ENCODE data around the gene DMAC2.

The DMAC2 gene

DNA sequence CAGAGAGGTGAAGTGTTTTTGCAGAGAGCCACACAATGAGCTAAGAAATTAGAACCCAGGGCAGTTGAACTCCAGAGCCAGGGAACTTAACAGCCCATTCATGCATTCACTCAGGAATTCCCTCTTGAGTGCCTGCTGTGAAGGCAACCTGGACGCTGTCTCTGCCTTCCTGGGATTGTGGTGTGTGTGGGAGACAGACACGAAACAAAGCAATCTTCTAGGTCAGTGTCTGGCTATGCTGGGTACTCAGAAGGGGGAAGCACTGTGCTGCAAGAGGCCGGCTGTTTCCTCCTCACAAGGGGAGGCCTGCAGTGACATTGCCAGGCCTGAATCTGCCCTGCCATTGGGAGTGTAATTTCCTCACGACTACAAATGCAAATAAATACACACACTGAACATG, 32.4 kb downstream of the DMAC2 start:
- no peak overlapping the region for H2AK5ac ChIP-seq (ENCODE audit: low read length, severe bottlenecking)
- H2BK12ac ChIP-seq (ENCODE audit: low read length in 2 of 2): no peak overlapping the region
- H3K4ac ChIP-seq (ENCODE audit: low read depth in 1 of 2, low read length in 2 of 2): no peak overlapping the region
- no peak for DNase-seq
- H3K4me3 ChIP-seq (ENCODE audit: insufficient read depth in 1 of 2, low read depth in 1 of 2, low read length in 2 of 2): no peak overlapping the region
- no peak overlapping the region for H3K14ac ChIP-seq (ENCODE audit: low read length in 2 of 2)
- WGBS: 24% methylated on average over 4 of the region's 4 CpGs
- H2AFZ ChIP-seq (ENCODE audit: low read depth, low read length): no peak overlapping the region
- H3K36me3 ChIP-seq (ENCODE audit: control insufficient read depth in 1 of 2, insufficient read depth in 2 of 2, low read depth in 1 of 2, low read length in 2 of 2): peaks cover 23 to 24% of the 10 kb centered on the region in 2 experiments
- no peak overlapping the region for H4K8ac ChIP-seq (ENCODE audit: low read length)
- H2BK120ac ChIP-seq (ENCODE audit: low read depth, low read length): no peak overlapping the region
- peak overlapping the region; percentile 86 for H3K27ac ChIP-seq (ENCODE audit: low read length, poor library complexity, severe bottlenecking)
- H3K79me1 ChIP-seq (replicated peaks; ENCODE audit: low read length, poor library complexity, severe bottlenecking): peaks cover 15% of the 10 kb centered on the region
- H3K4me2 ChIP-seq (ENCODE audit: low read length, poor library complexity, severe bottlenecking): no peak overlapping the region
- no peak overlapping the region for H3K9ac ChIP-seq (ENCODE audit: low read length)
- peaks cover 20% of the 10 kb centered on the region for H3K4me1 ChIP-seq (ENCODE audit: control insufficient read depth, insufficient read depth, low read depth, low read length)
- H3K23ac ChIP-seq (ENCODE audit: low read length in 2 of 2): no peak overlapping the region
- no peaks in the 10 kb centered on the region for H3K9me3 ChIP-seq (ENCODE audit: control insufficient read depth, low read length)
- no peak overlapping the region for H2BK15ac ChIP-seq (ENCODE audit: low read depth, poor library complexity, severe bottlenecking)
- H3K27me3 ChIP-seq (ENCODE audit: control insufficient read depth in 1 of 2, insufficient read depth in 1 of 2, low read length in 2 of 2): no peaks in the 10 kb centered on the region
- no peak overlapping the region for H3K18ac ChIP-seq (ENCODE audit: low read depth in 1 of 2, low read length in 2 of 2)
- H2BK5ac ChIP-seq (ENCODE audit: low read depth, low read length, poor library complexity, severe bottlenecking): no peak overlapping the region
- H4K91ac ChIP-seq (ENCODE audit: low read length): no peak overlapping the region

DNA sequence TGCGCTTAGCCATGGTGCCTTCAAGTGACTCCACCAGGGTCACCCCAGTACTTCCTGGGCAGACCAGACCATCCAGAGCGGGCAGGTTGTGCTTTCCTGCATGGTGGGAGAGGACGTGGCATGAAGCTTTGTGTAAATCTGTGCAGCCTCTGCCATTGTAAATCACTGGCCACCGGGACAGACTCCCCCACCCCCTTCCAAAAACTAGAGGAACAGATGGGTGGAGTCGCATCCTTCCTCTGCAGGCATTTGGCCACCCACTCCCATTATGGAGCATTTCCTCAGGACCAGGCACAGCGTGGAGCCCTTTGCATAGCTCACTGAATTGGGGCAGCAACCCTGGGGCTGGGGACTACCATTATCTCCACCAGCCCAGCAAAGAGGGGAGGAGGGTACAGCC, 33.9 kb downstream of the DMAC2 start:
- 90% methylated on average over 6 of the region's 6 CpGs for WGBS
- Histone ChIP-seq H3K23ac (ENCODE audit: low read length in 2 of 2) (no peak overlapping the region), H3K79me1 (replicated peaks; ENCODE audit: low read length, poor library complexity, severe bottlenecking) (peaks cover 16% of the 10 kb centered on the region), H3K4me1 (ENCODE audit: control insufficient read depth, insufficient read depth, low read depth, low read length) (peaks cover 20% of the 10 kb centered on the region), H2AK5ac (ENCODE audit: low read length, severe bottlenecking) (peak overlapping the region; percentile 13), H4K8ac (ENCODE audit: low read length) (no peak overlapping the region), H3K18ac (ENCODE audit: low read depth in 1 of 2, low read length in 2 of 2) (no peak overlapping the region), H3K36me3 (ENCODE audit: control insufficient read depth in 1 of 2, insufficient read depth in 2 of 2, low read depth in 1 of 2, low read length in 2 of 2) (peaks cover 11% of the 10 kb centered on the region in 2 experiments), H3K4ac (ENCODE audit: low read depth in 1 of 2, low read length in 2 of 2) (no peak overlapping the region), H3K27ac (ENCODE audit: low read length, poor library complexity, severe bottlenecking) (no peak overlapping the region), H3K4me2 (ENCODE audit: low read length, poor library complexity, severe bottlenecking) (no peak overlapping the region), H2BK5ac (ENCODE audit: low read depth, low read length, poor library complexity, severe bottlenecking) (no peak overlapping the region), H3K14ac (ENCODE audit: low read length in 2 of 2) (no peak overlapping the region), H2AFZ (ENCODE audit: low read depth, low read length) (no peak overlapping the region), H3K9ac (ENCODE audit: low read length) (no peak overlapping the region), H2BK15ac (ENCODE audit: low read depth, poor library complexity, severe bottlenecking) (no peak overlapping the region), H3K4me3 (ENCODE audit: insufficient read depth in 1 of 2, low read depth in 1 of 2, low read length in 2 of 2) (no peak overlapping the region), H3K9me3 (ENCODE audit: control insufficient read depth, low read length) (no peaks in the 10 kb centered on the region), H4K91ac (ENCODE audit: low read length) (no peak overlapping the region), H3K27me3 (ENCODE audit: control insufficient read depth in 1 of 2, insufficient read depth in 1 of 2, low read length in 2 of 2) (no peaks in the 10 kb centered on the region), H2BK120ac (ENCODE audit: low read depth, low read length) (no peak overlapping the region), H2BK12ac (ENCODE audit: low read length in 2 of 2) (no peak overlapping the region)
- no peak for DNase-seq

DNA sequence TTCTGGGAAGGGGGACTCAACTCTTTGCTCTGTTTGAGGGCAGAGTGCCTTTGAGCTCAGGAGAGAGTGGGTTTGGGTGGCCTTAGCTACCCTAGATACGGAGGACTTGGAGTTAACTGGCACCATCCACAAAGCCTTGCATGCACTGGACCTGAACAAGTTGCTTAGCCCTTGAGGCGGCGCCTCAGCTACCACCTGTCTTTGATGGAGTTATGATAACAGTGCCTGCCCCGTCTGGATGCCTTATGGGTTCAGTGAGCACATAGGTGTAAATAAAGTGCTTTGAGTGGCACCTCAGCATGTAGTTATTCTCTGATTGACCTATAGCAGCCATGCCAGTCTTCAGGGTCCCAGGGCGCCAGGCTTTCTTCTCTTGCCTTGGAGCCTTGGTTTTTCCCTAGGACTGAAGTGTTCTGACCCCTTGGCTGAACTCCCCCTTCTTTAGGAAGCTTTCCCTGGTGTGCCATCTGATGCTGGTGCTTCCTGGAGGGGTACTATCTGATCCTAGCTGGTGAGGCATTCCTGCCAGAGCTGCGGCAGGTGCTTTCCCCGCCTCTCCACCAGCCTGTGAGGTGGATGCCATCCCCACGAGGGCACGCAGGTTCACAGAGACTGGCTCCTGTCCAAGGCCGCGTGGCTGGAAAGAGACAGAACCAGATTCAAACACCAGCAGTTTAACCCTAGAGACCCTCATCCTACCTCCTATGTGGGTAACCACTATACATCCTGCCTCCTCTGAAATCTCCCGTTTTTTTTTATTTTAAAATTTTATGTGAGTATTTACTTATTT, 36.3 kb downstream of the DMAC2 start:
- Histone ChIP-seq H3K4ac (ENCODE audit: low read depth in 1 of 2, low read length in 2 of 2) (no peak overlapping the region), H2AFZ (ENCODE audit: low read depth, low read length) (no peak overlapping the region), H3K36me3 (ENCODE audit: control insufficient read depth in 1 of 2, insufficient read depth in 2 of 2, low read depth in 1 of 2, low read length in 2 of 2) (peaks cover 6 to 9% of the 10 kb centered on the region in 2 experiments), H3K27me3 (ENCODE audit: control insufficient read depth in 1 of 2, insufficient read depth in 1 of 2, low read length in 2 of 2) (no peaks in the 10 kb centered on the region), H3K4me2 (ENCODE audit: low read length, poor library complexity, severe bottlenecking) (no peak overlapping the region), H2BK5ac (ENCODE audit: low read depth, low read length, poor library complexity, severe bottlenecking) (no peak overlapping the region), H4K91ac (ENCODE audit: low read length) (no peak overlapping the region), H4K8ac (ENCODE audit: low read length) (no peak overlapping the region), H3K4me1 (ENCODE audit: control insufficient read depth, insufficient read depth, low read depth, low read length) (peaks cover 12% of the 10 kb centered on the region), H3K79me1 (replicated peaks; ENCODE audit: low read length, poor library complexity, severe bottlenecking) (peaks cover 19% of the 10 kb centered on the region), H2BK120ac (ENCODE audit: low read depth, low read length) (no peak overlapping the region), H3K14ac (ENCODE audit: low read length in 2 of 2) (no peak overlapping the region), H3K23ac (ENCODE audit: low read length in 2 of 2) (no peak overlapping the region), H2BK12ac (ENCODE audit: low read length in 2 of 2) (no peak overlapping the region), H3K4me3 (ENCODE audit: insufficient read depth in 1 of 2, low read depth in 1 of 2, low read length in 2 of 2) (no peak overlapping the region), H3K9me3 (ENCODE audit: control insufficient read depth, low read length) (no peaks in the 10 kb centered on the region), H2AK5ac (ENCODE audit: low read length, severe bottlenecking) (no peak overlapping the region), H3K18ac (ENCODE audit: low read depth in 1 of 2, low read length in 2 of 2) (no peak overlapping the region), H2BK15ac (ENCODE audit: low read depth, poor library complexity, severe bottlenecking) (no peak overlapping the region), H3K27ac (ENCODE audit: low read length, poor library complexity, severe bottlenecking) (no peak overlapping the region), H3K9ac (ENCODE audit: low read length) (no peak overlapping the region)
- DNase-seq: no peak
- WGBS: 98% methylated on average over 11 of the region's 12 CpGs

DNA sequence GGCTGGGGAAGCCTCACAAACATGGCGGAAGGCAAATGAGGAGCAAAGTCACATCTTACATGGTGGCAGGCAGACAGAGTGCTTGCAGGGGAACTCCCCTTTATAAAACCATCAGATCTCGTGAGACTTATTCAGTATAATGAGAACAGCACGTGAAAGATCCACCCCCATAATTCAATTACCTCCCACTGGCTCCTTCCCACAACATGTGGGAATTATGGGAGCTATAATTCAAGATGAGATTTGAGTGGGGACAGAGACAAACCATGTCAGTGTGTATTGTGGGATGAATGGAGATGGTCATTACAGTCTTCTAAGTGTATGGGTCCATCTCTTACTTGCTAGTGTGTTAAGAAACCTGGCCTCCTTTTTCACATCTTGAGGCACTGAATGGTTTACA, 37.7 kb downstream of the DMAC2 start:
- H2BK120ac ChIP-seq (ENCODE audit: low read depth, low read length): no peak overlapping the region
- H3K4me3 ChIP-seq (ENCODE audit: insufficient read depth in 1 of 2, low read depth in 1 of 2, low read length in 2 of 2): no peak overlapping the region
- DNase-seq: no peak
- peaks cover 6 to 9% of the 10 kb centered on the region in 2 experiments for H3K36me3 ChIP-seq (ENCODE audit: control insufficient read depth in 1 of 2, insufficient read depth in 2 of 2, low read depth in 1 of 2, low read length in 2 of 2)
- no peak overlapping the region for H3K9ac ChIP-seq (ENCODE audit: low read length)
- H2AFZ ChIP-seq (ENCODE audit: low read depth, low read length): no peak overlapping the region
- H3K14ac ChIP-seq (ENCODE audit: low read length in 2 of 2): no peak overlapping the region
- H2BK15ac ChIP-seq (ENCODE audit: low read depth, poor library complexity, severe bottlenecking): no peak overlapping the region
- no peak overlapping the region for H2BK12ac ChIP-seq (ENCODE audit: low read length in 2 of 2)
- H3K4me2 ChIP-seq (ENCODE audit: low read length, poor library complexity, severe bottlenecking): no peak overlapping the region
- 100% methylated on average over 1 of the region's 3 CpGs for WGBS
- no peak overlapping the region for H2AK5ac ChIP-seq (ENCODE audit: low read length, severe bottlenecking)
- no peak overlapping the region for H3K23ac ChIP-seq (ENCODE audit: low read length in 2 of 2)
- H3K27me3 ChIP-seq (ENCODE audit: control insufficient read depth in 1 of 2, insufficient read depth in 1 of 2, low read length in 2 of 2): no peaks in the 10 kb centered on the region
- peaks cover 25% of the 10 kb centered on the region for H3K79me1 ChIP-seq (replicated peaks; ENCODE audit: low read length, poor library complexity, severe bottlenecking)
- H4K8ac ChIP-seq (ENCODE audit: low read length): no peak overlapping the region
- H3K4ac ChIP-seq (ENCODE audit: low read depth in 1 of 2, low read length in 2 of 2): no peak overlapping the region
- H3K18ac ChIP-seq (ENCODE audit: low read depth in 1 of 2, low read length in 2 of 2): no peak overlapping the region
- no peaks in the 10 kb centered on the region for H3K9me3 ChIP-seq (ENCODE audit: control insufficient read depth, low read length)
- H4K91ac ChIP-seq (ENCODE audit: low read length): no peak overlapping the region
- H3K4me1 ChIP-seq (ENCODE audit: control insufficient read depth, insufficient read depth, low read depth, low read length): peaks cover 4% of the 10 kb centered on the region
- no peak overlapping the region for H3K27ac ChIP-seq (ENCODE audit: low read length, poor library complexity, severe bottlenecking)
- H2BK5ac ChIP-seq (ENCODE audit: low read depth, low read length, poor library complexity, severe bottlenecking): no peak overlapping the region

Measured in mesenchymal stem cell (in vitro differentiated cells and primary cell).